Measurements from ENCODE around the gene RELN. TPM values are rescaled to one million over a fixed set of nuclear protein-coding genes. Genes with fewer than 3 reads are reported as not detected.

RELN gene
- total RNA-seq, 4 donors from 2014 or later = 1.0 to 3.5 (median 1.3) TPM

DNA sequence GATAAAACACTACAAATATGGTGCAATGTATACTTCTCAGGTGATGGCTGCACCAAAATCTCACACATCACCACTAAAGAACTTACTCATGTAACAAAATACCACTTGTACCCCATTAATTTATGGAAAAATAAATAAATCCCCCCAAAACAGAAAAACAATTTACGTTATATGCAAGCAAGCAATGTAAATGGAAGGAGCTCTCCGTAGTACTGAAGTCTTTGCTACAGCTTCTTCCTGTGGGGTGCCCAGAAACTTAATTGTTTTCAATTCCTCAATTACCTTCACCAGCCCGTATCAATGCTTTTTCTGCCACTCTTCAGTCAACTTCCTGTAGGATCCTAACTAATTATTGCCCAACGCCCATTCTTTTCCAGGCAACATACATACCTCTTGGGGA, 138.1 kb downstream of the RELN start:
- H3K4me3 ChIP-seq (ENCODE audit: low read depth, poor library complexity, severe bottlenecking) = no peak overlapping the region
- intact Hi-C loops (cut with DNase I; ENCODE audit: low total_unique reads) = no loop called here
- TF ChIP-seq POLR2A (IDR thresholded peaks at IDR 0.05) = no peak
- TF ChIP-seq, protein P1, sequence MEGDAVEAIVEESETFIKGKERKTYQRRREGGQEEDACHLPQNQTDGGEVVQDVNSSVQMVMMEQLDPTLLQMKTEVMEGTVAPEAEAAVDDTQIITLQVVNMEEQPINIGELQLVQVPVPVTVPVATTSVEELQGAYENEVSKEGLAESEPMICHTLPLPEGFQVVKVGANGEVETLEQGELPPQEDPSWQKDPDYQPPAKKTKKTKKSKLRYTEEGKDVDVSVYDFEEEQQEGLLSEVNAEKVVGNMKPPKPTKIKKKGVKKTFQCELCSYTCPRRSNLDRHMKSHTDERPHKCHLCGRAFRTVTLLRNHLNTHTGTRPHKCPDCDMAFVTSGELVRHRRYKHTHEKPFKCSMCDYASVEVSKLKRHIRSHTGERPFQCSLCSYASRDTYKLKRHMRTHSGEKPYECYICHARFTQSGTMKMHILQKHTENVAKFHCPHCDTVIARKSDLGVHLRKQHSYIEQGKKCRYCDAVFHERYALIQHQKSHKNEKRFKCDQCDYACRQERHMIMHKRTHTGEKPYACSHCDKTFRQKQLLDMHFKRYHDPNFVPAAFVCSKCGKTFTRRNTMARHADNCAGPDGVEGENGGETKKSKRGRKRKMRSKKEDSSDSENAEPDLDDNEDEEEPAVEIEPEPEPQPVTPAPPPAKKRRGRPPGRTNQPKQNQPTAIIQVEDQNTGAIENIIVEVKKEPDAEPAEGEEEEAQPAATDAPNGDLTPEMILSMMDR (IDR thresholded peaks at IDR 0.05) = no peak
- DNase-seq (ENCODE audit: low spot score in 2 of 2) = no peak
- 54 to 58% methylated on average over 4 of the region's 4 CpGs for WGBS, 2 donors

DNA sequence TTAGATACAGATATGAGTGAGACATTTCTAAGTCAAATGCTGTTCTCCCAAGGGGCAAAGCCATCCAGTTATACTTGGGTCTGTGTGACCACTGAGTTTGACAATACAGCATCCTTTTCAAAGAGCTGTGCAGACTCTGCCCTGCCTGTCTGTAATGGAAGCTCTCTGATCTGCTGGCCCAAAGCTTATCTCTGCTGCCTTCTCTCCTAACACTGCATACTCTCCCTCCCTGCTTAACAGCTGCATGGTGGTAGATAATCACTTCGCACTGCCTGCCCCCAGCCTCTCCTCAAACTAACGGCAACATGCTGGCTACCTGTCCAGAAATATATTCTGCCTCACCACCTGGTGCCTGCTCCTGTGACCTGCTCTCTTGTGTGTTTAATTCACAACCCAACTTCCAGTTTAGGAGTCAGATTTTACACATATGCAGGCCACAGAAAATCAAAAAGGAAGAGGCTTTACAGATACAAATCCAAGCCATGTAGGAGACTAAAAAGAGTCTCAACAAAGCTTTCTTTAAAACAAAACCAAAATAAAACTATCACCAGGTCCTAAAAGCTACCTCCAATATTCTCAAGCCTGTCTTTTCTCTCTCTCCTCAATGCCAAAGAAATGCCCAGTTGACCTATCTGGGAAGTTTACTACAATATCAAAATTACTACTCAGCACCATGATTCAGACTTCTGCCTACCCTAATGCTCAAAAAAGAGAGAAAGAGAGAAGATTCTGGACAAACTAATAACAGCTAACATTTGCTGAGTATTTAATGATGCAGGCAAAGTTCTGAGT, 145.6 kb downstream of the RELN start:
- DNase-seq (ENCODE audit: low spot score in 2 of 2) = no peak
- WGBS, 2 donors = 70 to 85% methylated on average over 2 of the region's 2 CpGs
- no peak for TF ChIP-seq POLR2A (IDR thresholded peaks at IDR 0.05)
- TF ChIP-seq, protein P1 (IDR thresholded peaks at IDR 0.05) = no peak
- H3K4me3 ChIP-seq (ENCODE audit: low read depth, poor library complexity, severe bottlenecking) = no peak overlapping the region
- intact Hi-C loops (cut with DNase I; ENCODE audit: low total_unique reads) = no loop called here

DNA sequence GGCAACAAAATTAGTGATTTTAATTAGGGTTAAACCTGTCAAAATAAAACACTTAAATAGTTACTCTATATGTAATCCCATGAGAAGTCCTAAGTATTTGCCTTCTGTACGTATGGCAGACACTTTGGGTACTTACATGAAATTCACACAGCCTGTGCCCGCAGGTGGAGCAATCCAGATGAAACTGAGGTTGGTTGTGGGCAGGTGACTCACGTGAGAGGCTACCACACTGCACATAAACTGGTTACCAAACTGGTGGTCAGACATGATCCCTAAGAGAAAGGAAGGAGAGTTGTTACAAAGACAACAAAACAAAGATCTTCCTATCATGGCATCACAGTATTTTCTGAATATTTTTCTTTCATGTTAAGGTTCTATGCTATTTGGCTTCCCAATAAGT, 156.1 kb downstream of the RELN start:
- no peak for TF ChIP-seq POLR2A (IDR thresholded peaks at IDR 0.05)
- TF ChIP-seq, protein P1 (IDR thresholded peaks at IDR 0.05) = no peak
- 69 to 79% methylated on average over 3 of the region's 3 CpGs for WGBS, 2 donors
- no peak for DNase-seq (ENCODE audit: low spot score in 2 of 2)
- intact Hi-C loops (cut with DNase I; ENCODE audit: low total_unique reads) = no loop called here
- H3K4me3 ChIP-seq (ENCODE audit: low read depth, poor library complexity, severe bottlenecking) = no peak overlapping the region

DNA sequence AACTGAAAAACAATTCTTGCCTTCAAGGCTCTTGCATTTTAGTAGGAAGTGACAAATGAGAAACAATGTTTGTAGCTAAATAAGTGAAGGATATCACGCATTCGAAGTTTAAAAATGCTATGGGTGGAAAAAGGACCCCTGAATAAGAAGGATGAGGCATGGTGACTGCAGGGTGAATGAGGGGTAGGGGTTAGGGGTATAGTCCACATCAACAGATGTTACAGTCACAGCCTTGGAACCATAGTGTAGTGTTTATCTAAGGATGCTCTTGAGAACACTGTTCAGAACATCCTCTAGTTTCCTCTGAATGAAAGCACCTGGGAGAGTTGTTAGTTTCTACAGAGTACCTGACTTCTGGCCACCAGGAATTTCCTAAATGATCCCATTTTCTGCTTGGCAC, 157.0 kb downstream of the RELN start:
- intact Hi-C loops (cut with DNase I; ENCODE audit: low total_unique reads) = no loop called here
- WGBS, 2 donors = 78 to 83% methylated on average over 2 of the region's 2 CpGs
- no peak for DNase-seq (ENCODE audit: low spot score in 2 of 2)
- H3K4me3 ChIP-seq (ENCODE audit: low read depth, poor library complexity, severe bottlenecking) = no peak overlapping the region
- TF ChIP-seq, protein P1 (IDR thresholded peaks at IDR 0.05) = no peak
- no peak for TF ChIP-seq POLR2A (IDR thresholded peaks at IDR 0.05)

DNA sequence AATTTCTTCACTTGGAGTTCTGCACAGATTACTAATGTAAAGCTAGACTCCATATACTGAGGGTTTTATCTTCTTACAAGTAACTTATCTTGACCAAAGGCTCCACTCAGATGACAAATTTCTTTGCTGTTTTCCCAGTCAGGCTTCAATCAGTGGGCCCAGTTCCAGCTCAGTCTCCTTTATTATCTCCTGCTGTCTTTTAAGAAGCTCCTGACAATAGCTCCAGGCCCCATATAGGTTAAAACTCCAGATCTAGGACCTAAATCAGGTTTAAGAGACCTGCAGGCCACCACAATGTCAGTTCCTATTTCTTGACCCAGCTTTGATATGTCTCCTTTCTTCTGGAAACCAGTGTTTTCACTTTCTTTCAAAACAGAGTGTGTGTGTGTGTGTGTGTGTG, 165.2 kb downstream of the RELN start:
- intact Hi-C loops (cut with DNase I; ENCODE audit: low total_unique reads) = no loop called here
- no peak overlapping the region for H3K4me3 ChIP-seq (ENCODE audit: low read depth, poor library complexity, severe bottlenecking)
- DNase-seq (ENCODE audit: low spot score in 2 of 2) = no peak
- TF ChIP-seq, protein P1 (IDR thresholded peaks at IDR 0.05) = no peak
- no peak for TF ChIP-seq POLR2A (IDR thresholded peaks at IDR 0.05)

DNA sequence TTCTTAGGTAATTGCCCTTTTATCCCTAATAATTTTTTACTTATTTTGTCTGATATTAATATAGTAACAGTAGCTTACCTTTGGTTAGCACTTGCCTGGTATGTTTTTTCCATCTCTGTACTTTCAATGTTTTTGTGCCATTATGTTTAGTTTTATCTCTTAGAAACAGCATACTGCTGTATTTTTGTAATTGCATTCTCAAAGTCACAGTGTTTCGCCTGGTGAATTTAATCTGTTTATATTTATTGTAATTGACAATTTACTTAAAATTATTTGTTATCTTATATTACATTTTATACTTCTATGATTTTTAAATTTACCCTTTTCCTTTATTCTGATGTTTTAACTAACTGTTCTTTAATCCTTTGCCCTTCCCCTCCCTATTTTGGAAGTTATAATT, 166.4 kb downstream of the RELN start:
- no peak for DNase-seq (ENCODE audit: low spot score in 2 of 2)
- TF ChIP-seq, protein P1 (IDR thresholded peaks at IDR 0.05) = no peak
- TF ChIP-seq POLR2A (IDR thresholded peaks at IDR 0.05) = no peak
- H3K4me3 ChIP-seq (ENCODE audit: low read depth, poor library complexity, severe bottlenecking) = no peak overlapping the region
- intact Hi-C loops (cut with DNase I; ENCODE audit: low total_unique reads) = no loop called here
- 86 to 95% methylated on average over 1 of the region's 1 CpG for WGBS, 2 donors

Measured in lower leg skin (tissue), 4 donors.